IgD-negative memory B cell (primary cell): ENCODE data around the gene FARSB. TPM values are rescaled to one million over a fixed set of nuclear protein-coding genes. Genes with fewer than 3 reads are reported as not detected.
"Not testable (repeated sequence)": the region's sequence is repeated elsewhere in the genome, so short reads cannot be mapped to it uniquely, and the experiment has no call there.

Experiments
- H3K27ac Mint-ChIP-seq, 3 donors: one replicate each; pipeline ENCODE4 v1.8.0; 2020 to 2022; ENCODE audit warnings: mild to moderate bottlenecking in 3 of 3, mixed read lengths in 3 of 3, moderate library complexity in 1 of 3
- H3K27me3 Mint-ChIP-seq: one replicate; pipeline ENCODE4 v1.8.0; 2021; ENCODE audit warnings: mixed read lengths
- H3K36me3 Mint-ChIP-seq: one replicate; pipeline ENCODE4 v1.8.0; 2020; ENCODE audit warnings: mild to moderate bottlenecking, mixed read lengths
- H3K4me1 Mint-ChIP-seq, 3 donors: one replicate each; pipeline ENCODE4 v1.8.0; 2020 to 2022; ENCODE audit warnings: mixed read lengths in 3 of 3, mild to moderate bottlenecking in 1 of 3
- H3K4me3 Mint-ChIP-seq, 4 donors: one replicate each; pipeline ENCODE4 v1.8.0; 2020 to 2022; ENCODE audit warnings: mild to moderate bottlenecking in 4 of 4, mixed read lengths in 4 of 4, moderate library complexity in 3 of 4
- H3K9me3 Mint-ChIP-seq, 3 donors: one replicate each; pipeline ENCODE4 v1.8.0; 2020 to 2021; ENCODE audit warnings: mixed read lengths in 3 of 3, mild to moderate bottlenecking in 1 of 3
- polyA plus RNA-seq: library from polyadenylated mRNA; unstranded; fragments of 300-500 nt; fragmentation: Illumina TruSeq; gene quantifications from one replicate; pipeline ENCODE4 v1.2.3, GENCODE V29; 2021

The FARSB gene
- polyA plus RNA-seq: 20.4 TPM

DNA sequence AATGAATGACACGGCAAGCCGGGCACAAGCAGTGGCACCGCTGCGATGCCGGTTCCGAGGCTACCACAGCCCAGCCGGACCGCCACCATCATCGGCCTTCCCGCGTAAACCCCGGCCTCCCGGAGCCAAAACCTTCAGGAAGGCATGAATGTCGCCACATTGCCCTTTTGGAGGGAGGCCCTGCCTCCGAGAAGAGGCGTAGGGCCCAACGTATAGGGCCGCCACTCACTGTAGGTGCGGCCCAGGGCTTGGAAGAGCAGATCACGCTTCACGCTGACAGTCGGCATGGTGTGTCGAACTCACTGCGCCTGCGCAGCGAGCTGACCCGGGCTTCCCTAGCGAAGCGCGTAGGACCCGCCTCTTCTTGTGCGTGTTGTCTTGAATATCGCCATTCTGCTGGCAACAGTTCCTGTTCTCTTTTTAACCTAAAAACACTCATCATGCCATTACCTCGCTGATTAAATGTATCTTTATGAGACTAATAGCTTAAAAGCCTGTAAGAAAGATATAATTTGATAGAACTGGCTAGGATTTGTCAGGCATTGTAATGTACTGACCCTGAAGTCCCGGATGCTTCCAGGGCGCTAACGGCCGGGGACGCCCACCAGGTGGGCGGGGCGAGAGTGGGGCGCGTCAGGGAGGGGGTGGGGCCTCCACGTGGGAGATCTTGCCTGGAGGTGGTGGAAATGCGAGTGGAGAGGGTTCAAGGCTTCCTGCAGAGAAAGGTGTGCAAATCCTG lies at the start of gene FARSB:
Gene FARSB (minus strand): TSS at position 306 of the 739 bp plus-strand sequence. CDS start 19 bp downstream, at position 287.
- Mint-ChIP-seq H3K36me3 (peaks cover 1% of the 10 kb centered on the region), H3K27ac (peak within 1 kb of the TSS; percentile 99 to 100 (median 100)), H3K4me1 (peaks cover 23 to 33% (median 31%) of the 10 kb centered on the region in 3 donors), H3K9me3 (peaks cover 0 to 2% (median 0%) of the 10 kb centered on the region in 3 donors), H3K27me3 (no peaks in the 10 kb centered on the region), H3K4me3 (peak within 1 kb of the TSS; percentile 96 to 100 (median 99))

- Mint-ChIP-seq H3K4me1 (no peaks in the 10 kb centered on the region), H3K4me3 (no peak overlapping the region), H3K27ac (no peak overlapping the region), H3K9me3 (no peaks in the 10 kb centered on the region), H3K36me3 (no peaks in the 10 kb centered on the region), H3K27me3 (peaks cover 24% of the 10 kb centered on the region)
Observed at GRCh38 chr2:222703886-222704285, 48.0 kb upstream of the FARSB start.

- H3K36me3 Mint-ChIP-seq: no peaks in the 10 kb centered on the region
- H3K4me1 Mint-ChIP-seq: no peaks in the 10 kb centered on the region
- no peaks in the 10 kb centered on the region for H3K9me3 Mint-ChIP-seq
- H3K27ac Mint-ChIP-seq: no peak overlapping the region
- peaks cover 22% of the 10 kb centered on the region for H3K27me3 Mint-ChIP-seq
- no peak overlapping the region for H3K4me3 Mint-ChIP-seq
Observed at GRCh38 chr2:222703091-222703490, 47.2 kb upstream of the FARSB start.

DNA sequence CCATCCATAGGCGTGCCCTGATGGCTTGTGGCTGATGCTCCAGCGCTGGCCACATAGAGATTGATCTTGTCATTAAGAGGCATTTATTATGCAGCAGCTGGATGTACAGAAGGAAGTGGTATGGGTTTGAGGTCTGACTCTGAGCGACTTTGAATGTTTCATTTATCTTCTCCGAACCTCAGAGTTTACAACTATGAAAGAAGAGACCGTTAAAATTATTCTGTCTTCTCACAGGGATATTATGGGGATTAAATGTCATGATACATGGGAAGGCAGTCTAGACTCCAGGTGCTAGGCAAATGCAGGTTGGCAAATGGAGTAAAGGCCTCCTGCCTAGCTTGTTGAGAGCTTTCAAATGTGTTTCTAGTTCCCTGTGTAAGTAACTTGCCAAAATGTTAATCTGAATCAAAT lies 45.8 kb upstream of the FARSB start:
- H3K9me3 Mint-ChIP-seq: no peaks in the 10 kb centered on the region
- no peak overlapping the region for H3K4me3 Mint-ChIP-seq
- peaks cover 19% of the 10 kb centered on the region for H3K27me3 Mint-ChIP-seq
- H3K4me1 Mint-ChIP-seq: no peaks in the 10 kb centered on the region
- no peaks in the 10 kb centered on the region for H3K36me3 Mint-ChIP-seq
- no peak overlapping the region for H3K27ac Mint-ChIP-seq

DNA sequence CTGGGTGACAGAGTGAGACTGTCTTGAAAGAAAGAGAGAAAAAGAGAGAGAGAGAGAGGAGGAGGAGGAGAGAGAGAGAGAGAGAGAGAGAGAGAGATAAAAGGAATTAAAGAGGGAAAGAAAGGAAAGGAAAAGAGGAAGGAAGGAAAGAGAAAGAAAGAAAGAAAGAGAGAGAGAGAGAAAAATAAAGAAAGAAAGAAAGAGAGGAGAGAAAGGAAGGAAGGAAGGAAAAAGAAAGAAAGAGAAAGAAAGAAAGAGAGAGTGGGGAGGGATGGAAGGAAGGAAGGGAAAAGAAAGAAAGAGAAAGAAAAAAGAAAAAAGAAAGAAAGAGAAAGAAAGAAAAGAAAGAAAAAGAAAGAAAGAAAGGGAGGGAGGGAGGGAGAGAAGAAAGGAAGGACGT lies 45.3 kb upstream of the FARSB start:
- Mint-ChIP-seq H3K4me1 (no peaks in the 10 kb centered on the region), H3K9me3 (no peaks in the 10 kb centered on the region), H3K4me3 (no peak overlapping the region), H3K27ac (no peak overlapping the region), H3K27me3 (peaks cover 19% of the 10 kb centered on the region), H3K36me3 (no peaks in the 10 kb centered on the region)

- no peak overlapping the region for H3K27ac Mint-ChIP-seq
- H3K4me3 Mint-ChIP-seq: no peak overlapping the region
- no peaks in the 10 kb centered on the region for H3K9me3 Mint-ChIP-seq
- H3K4me1 Mint-ChIP-seq: no peaks in the 10 kb centered on the region
- no peaks in the 10 kb centered on the region for H3K36me3 Mint-ChIP-seq
- H3K27me3 Mint-ChIP-seq: peaks cover 15% of the 10 kb centered on the region
Observed at GRCh38 chr2:222698276-222698675, 42.4 kb upstream of the FARSB start.

- peaks cover 4 to 6% (median 5%) of the 10 kb centered on the region in 3 donors for H3K4me1 Mint-ChIP-seq
- peaks cover 2% of the 10 kb centered on the region for H3K27me3 Mint-ChIP-seq
- peaks cover 0 to 2% (median 0%) of the 10 kb centered on the region in 3 donors for H3K9me3 Mint-ChIP-seq
- H3K27ac Mint-ChIP-seq: no peak overlapping the region
- H3K4me3 Mint-ChIP-seq: no peak overlapping the region
- peaks cover 1% of the 10 kb centered on the region for H3K36me3 Mint-ChIP-seq
Observed at GRCh38 chr2:222693837-222694236, 37.9 kb upstream of the FARSB start.

GRCh38 chr2:222693413-222693812 lies 37.5 kb upstream of the FARSB start:
- H3K27me3 Mint-ChIP-seq, H3K36me3 Mint-ChIP-seq, H3K4me1 Mint-ChIP-seq, H3K9me3 Mint-ChIP-seq, H3K4me3 Mint-ChIP-seq, H3K27ac Mint-ChIP-seq: not testable (repeated sequence)

DNA sequence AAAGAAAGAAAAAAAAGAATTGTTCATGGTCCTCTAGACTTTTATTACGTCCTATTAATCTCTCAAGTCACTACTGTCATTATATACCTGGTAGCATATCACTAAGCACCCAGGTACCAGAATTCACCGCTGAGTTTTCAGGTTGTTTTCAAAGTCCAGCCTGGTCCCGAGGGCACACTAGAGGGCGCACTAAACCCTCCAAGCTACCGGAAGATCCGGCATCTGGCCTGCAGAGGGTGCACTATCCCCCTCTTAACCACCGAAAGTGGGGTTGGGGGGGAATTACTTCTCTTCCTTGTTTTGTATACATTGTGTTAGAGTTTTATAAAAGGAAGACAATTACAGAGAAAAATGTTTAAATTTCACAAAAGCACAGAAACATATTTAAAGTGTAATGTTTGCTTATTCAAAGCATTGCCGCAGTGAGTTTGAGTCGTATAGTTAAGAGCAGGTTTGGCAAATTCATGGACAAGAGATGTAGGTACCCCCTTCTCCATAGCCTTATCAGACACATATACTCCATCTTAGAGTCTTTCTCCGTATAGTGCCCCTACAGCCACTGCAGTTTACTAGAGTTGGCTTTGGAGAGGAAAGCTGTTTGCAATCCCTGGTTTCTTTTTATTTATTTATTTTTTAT lies 34.8 kb upstream of the FARSB start:
- H3K4me3 Mint-ChIP-seq: no peak overlapping the region
- H3K27ac Mint-ChIP-seq: no peak overlapping the region
- peaks cover 6% of the 10 kb centered on the region for H3K27me3 Mint-ChIP-seq
- peaks cover 0 to 2% (median 0%) of the 10 kb centered on the region in 3 donors for H3K9me3 Mint-ChIP-seq
- peaks cover 1% of the 10 kb centered on the region for H3K36me3 Mint-ChIP-seq
- peaks cover 4 to 6% (median 5%) of the 10 kb centered on the region in 3 donors for H3K4me1 Mint-ChIP-seq

- peaks cover 6% of the 10 kb centered on the region for H3K27me3 Mint-ChIP-seq
- H3K9me3 Mint-ChIP-seq: peaks cover 0 to 2% (median 0%) of the 10 kb centered on the region in 3 donors
- peaks cover 4 to 6% (median 5%) of the 10 kb centered on the region in 3 donors for H3K4me1 Mint-ChIP-seq
- no peak overlapping the region for H3K27ac Mint-ChIP-seq
- H3K4me3 Mint-ChIP-seq: no peak overlapping the region
- peaks cover 1% of the 10 kb centered on the region for H3K36me3 Mint-ChIP-seq
Observed at GRCh38 chr2:222689322-222689721, 33.4 kb upstream of the FARSB start.

GRCh38 chr2:222688917-222689316 lies 33.0 kb upstream of the FARSB start:
- H3K9me3 Mint-ChIP-seq: peaks cover 0 to 2% (median 0%) of the 10 kb centered on the region in 3 donors
- H3K36me3 Mint-ChIP-seq: peaks cover 1% of the 10 kb centered on the region
- no peak overlapping the region for H3K4me3 Mint-ChIP-seq
- no peak overlapping the region for H3K27ac Mint-ChIP-seq
- H3K27me3 Mint-ChIP-seq: peaks cover 6% of the 10 kb centered on the region
- peaks cover 4 to 6% (median 5%) of the 10 kb centered on the region in 3 donors for H3K4me1 Mint-ChIP-seq

DNA sequence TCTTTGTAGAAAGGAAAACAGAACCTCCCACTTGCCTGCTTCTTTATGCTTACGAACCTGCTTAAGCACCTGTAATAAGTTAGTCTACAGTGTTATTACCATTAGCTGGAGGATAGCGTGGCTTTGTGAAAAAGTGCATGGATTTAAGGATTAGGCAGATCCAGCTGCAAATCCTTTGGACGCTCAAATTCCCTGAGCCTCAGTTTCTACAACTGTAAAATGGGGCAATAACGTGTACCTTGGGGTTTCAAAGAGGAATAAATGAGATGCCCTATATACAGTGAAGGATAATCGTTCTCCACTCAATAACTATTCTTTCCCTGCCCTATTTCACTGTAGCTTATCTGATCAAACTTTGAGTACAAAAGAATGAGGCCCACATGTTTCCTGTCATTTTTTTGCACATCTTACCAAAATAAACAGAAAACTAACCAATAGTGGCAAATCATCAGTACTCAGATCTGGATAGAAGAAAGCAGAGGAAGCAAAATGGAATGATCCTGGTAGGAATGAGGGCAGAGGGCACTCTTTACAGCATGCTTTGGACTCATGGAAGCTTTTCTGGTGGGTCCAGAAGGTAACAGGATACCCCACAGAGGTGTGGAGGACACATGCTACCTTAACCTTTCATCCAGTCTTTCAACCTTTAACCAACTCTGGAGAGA lies 30.3 kb upstream of the FARSB start:
- Mint-ChIP-seq H3K27ac (no peak overlapping the region), H3K27me3 (peaks cover 11% of the 10 kb centered on the region)

GRCh38 chr2:222683805-222684204 lies 27.9 kb upstream of the FARSB start:
- Mint-ChIP-seq H3K4me3 (no peak overlapping the region), H3K4me1 (no peaks in the 10 kb centered on the region), H3K27me3 (peaks cover 14% of the 10 kb centered on the region), H3K27ac (no peak overlapping the region), H3K9me3 (no peaks in the 10 kb centered on the region), H3K36me3 (no peaks in the 10 kb centered on the region)

More for the DNA sequence above, 30.3 kb upstream of the FARSB start:
- Mint-ChIP-seq H3K9me3 (no peaks in the 10 kb centered on the region), H3K4me3 (no peak overlapping the region), H3K4me1 (peaks cover 4 to 6% (median 5%) of the 10 kb centered on the region in 3 donors), H3K36me3 (peaks cover 1% of the 10 kb centered on the region)

- Mint-ChIP-seq H3K27ac (no peak overlapping the region), H3K4me1 (peaks cover 0 to 5% (median 1%) of the 10 kb centered on the region in 3 donors), H3K9me3 (peaks cover 0 to 1% (median 0%) of the 10 kb centered on the region in 3 donors), H3K27me3 (peaks cover 24% of the 10 kb centered on the region), H3K4me3 (no peak overlapping the region), H3K36me3 (no peaks in the 10 kb centered on the region)
Observed at GRCh38 chr2:222677981-222678380, 22.1 kb upstream of the FARSB start.

DNA sequence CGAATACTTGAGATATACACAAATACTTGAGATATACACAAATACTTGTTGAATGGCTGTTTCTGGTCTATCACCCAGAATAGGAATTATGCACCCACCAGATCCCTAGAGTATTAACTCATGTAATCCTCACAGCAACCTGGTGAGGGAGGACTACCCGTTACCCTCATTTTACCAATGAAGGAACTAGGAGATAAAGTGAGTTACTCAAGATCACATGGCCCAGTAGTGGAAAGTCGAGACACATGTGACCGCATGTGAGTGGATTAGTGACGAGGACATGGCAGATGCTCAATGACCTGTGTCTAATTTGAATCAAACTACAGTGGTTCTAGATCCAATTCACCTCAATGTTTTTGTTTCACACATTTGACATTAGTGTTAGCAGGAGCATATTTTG lies 18.0 kb upstream of the FARSB start:
- H3K4me3 Mint-ChIP-seq: no peak overlapping the region
- H3K9me3 Mint-ChIP-seq: peaks cover 0 to 1% (median 0%) of the 10 kb centered on the region in 3 donors
- H3K4me1 Mint-ChIP-seq: peaks cover 0 to 7% (median 5%) of the 10 kb centered on the region in 3 donors
- H3K36me3 Mint-ChIP-seq: no peaks in the 10 kb centered on the region
- H3K27me3 Mint-ChIP-seq: peaks cover 45% of the 10 kb centered on the region
- no peak overlapping the region for H3K27ac Mint-ChIP-seq
